H9 (cell line): ENCODE results near the gene UNC13D. TPM values are rescaled to one million over a fixed set of nuclear protein-coding genes. Genes with fewer than 3 reads are reported as not detected.

ENCODE experiments used
- DNase-seq: peaks from one replicate; pipeline ENCODE4 v3.0.0-alpha.2; 2017
- H2AFZ ChIP-seq: one replicate; pipeline ENCODE4 v1.6.1; 2013; ENCODE audit warnings: mild to moderate bottlenecking, low read length, control low read depth, moderate library complexity
- H2AK5ac ChIP-seq: 2 replicates; pipeline ENCODE4 v1.6.1; 2013; ENCODE audit warnings: low read length, control low read depth, mixed read lengths; ENCODE audit not compliant: insufficient read length
- H2BK120ac ChIP-seq: one replicate; pipeline ENCODE4 v1.6.1; 2013; ENCODE audit warnings: low read depth, mild to moderate bottlenecking, low read length, control low read depth, inconsistent platforms; ENCODE audit not compliant: poor library complexity, severe bottlenecking
- H2BK12ac ChIP-seq: 2 replicates; pipeline ENCODE4 v1.6.1; 2013; ENCODE audit warnings: low read length, control low read depth, mixed read lengths, low read depth; ENCODE audit not compliant: insufficient read length
- H2BK15ac ChIP-seq: 2 replicates; pipeline ENCODE4 v1.6.1; 2013; ENCODE audit warnings: low read depth, low read length, control low read depth
- H2BK20ac ChIP-seq: one replicate; pipeline ENCODE4 v1.6.1; 2013; ENCODE audit warnings: low read depth, mild to moderate bottlenecking, low read length, control low read depth, inconsistent platforms; ENCODE audit not compliant: poor library complexity, severe bottlenecking
- H2BK5ac ChIP-seq: 2 replicates; pipeline ENCODE4 v1.6.1; 2013; ENCODE audit warnings: low read length, control low read depth, mixed read lengths; ENCODE audit not compliant: insufficient read length
- H3K14ac ChIP-seq: 2 replicates; pipeline ENCODE4 v1.6.1; 2013; ENCODE audit warnings: low read length, control low read depth; ENCODE audit not compliant: insufficient read depth
- H3K18ac ChIP-seq: 2 replicates; pipeline ENCODE4 v1.6.1; 2013; ENCODE audit warnings: low read depth, mild to moderate bottlenecking, mixed read lengths, low read length, control low read depth; ENCODE audit not compliant: insufficient read length
- H3K23ac ChIP-seq: 2 replicates; pipeline ENCODE4 v1.6.1; 2013; ENCODE audit warnings: low read length, control low read depth, mixed read lengths, low read depth; ENCODE audit not compliant: insufficient read length
- H3K23me2 ChIP-seq: 2 replicates; pipeline ENCODE4 v1.6.1; 2013; ENCODE audit warnings: low read depth, mild to moderate bottlenecking, mixed read lengths, low read length, control low read depth; ENCODE audit not compliant: insufficient read length, poor library complexity, severe bottlenecking
- H3K27ac ChIP-seq: 2 replicates; pipeline ENCODE4 v1.5.1; 2013; ENCODE audit warnings: low read length, control low read depth, mixed read lengths, low read depth; ENCODE audit not compliant: insufficient read length
- H3K27me3 ChIP-seq: 2 replicates; pipeline ENCODE4 v1.6.1; 2013; ENCODE audit warnings: low read length, control low read depth, inconsistent platforms; ENCODE audit not compliant: insufficient read depth
- H3K4ac ChIP-seq: 2 replicates; pipeline ENCODE4 v1.6.1; 2013; ENCODE audit warnings: low read depth, mild to moderate bottlenecking, control low read depth, inconsistent platforms, low read length, moderate library complexity
- H3K4me1 ChIP-seq: 2 replicates; pipeline ENCODE4 v1.6.1; 2013; ENCODE audit warnings: low read length, control low read depth, inconsistent platforms; ENCODE audit not compliant: insufficient read depth
- H3K4me2 ChIP-seq: 2 replicates; pipeline ENCODE4 v1.6.1; 2013; ENCODE audit warnings: low read length, control low read depth, mixed read lengths; ENCODE audit not compliant: insufficient read length, insufficient read depth
- H3K56ac ChIP-seq: 2 replicates; pipeline ENCODE4 v1.6.1; 2013; ENCODE audit warnings: low read depth, mild to moderate bottlenecking, mixed read lengths, low read length, control low read depth; ENCODE audit not compliant: insufficient read length
- H3K79me1 ChIP-seq: 2 replicates; pipeline ENCODE4 v1.6.1; 2013; ENCODE audit warnings: low read depth, mild to moderate bottlenecking, moderate library complexity, low read length, control low read depth, inconsistent platforms; ENCODE audit not compliant: insufficient read depth, poor library complexity, severe bottlenecking
- H3K79me2 ChIP-seq: 2 replicates; pipeline ENCODE4 v1.6.1; 2013; ENCODE audit warnings: low read length, control low read depth, inconsistent platforms; ENCODE audit not compliant: insufficient read depth
- H3K9ac ChIP-seq: 2 replicates; pipeline ENCODE4 v1.6.1; 2013; ENCODE audit warnings: low read length, control low read depth, mixed read lengths; ENCODE audit not compliant: insufficient read length; ENCODE audit errors: extremely low read depth
- H3K9me3 ChIP-seq: one replicate; pipeline ENCODE4 v1.6.1; 2013; ENCODE audit warnings: low read depth, low read length, inconsistent platforms; ENCODE audit not compliant: control insufficient read depth
- H3T11ph ChIP-seq: one replicate; pipeline ENCODE4 v1.6.1; 2013; ENCODE audit warnings: mild to moderate bottlenecking, low read length, control low read depth, inconsistent platforms
- H4K20me1 ChIP-seq: one replicate; pipeline ENCODE4 v1.6.1; 2013; ENCODE audit not compliant: control insufficient read depth, insufficient read length, insufficient read depth
- H4K5ac ChIP-seq: 2 replicates; pipeline ENCODE4 v1.6.1; 2013; ENCODE audit warnings: low read depth, mild to moderate bottlenecking, mixed read lengths, low read length, control low read depth; ENCODE audit not compliant: insufficient read length
- H4K8ac ChIP-seq: replicated peaks from 2 replicates; pipeline ENCODE4 v1.6.1; 2013; ENCODE audit warnings: low read length, control low read depth, mixed read lengths, low read depth; ENCODE audit not compliant: insufficient read length
- H4K91ac ChIP-seq: 2 replicates; pipeline ENCODE4 v1.6.1; 2013; ENCODE audit warnings: low read depth, mild to moderate bottlenecking, moderate library complexity, mixed read lengths, low read length, control low read depth; ENCODE audit not compliant: insufficient read length
- H3K27ac Mint-ChIP-seq, 3 experiments: 2 replicates in 2 of 3; 3 replicates in 1 of 3; pipeline ENCODE4 v1.8.0; 2020 to 2021; ENCODE audit warnings: mixed read lengths in 3 of 3, mild to moderate bottlenecking in 1 of 3, moderate library complexity in 1 of 3
- H3K27me3 Mint-ChIP-seq: 2 replicates; pipeline ENCODE4 v1.8.0; 2021; ENCODE audit warnings: low read depth, mild to moderate bottlenecking, moderate library complexity, mixed read lengths
- H3K36me3 Mint-ChIP-seq, 3 experiments: 2 replicates in 2 of 3; 3 replicates in 1 of 3; pipeline ENCODE4 v1.8.0; 2020 to 2021; ENCODE audit warnings: low read depth in 3 of 3, mixed read lengths in 3 of 3; ENCODE audit not compliant: insufficient read depth in 1 of 3
- H3K4me1 Mint-ChIP-seq, 2 experiments: 2 replicates each; pipeline ENCODE4 v1.8.0; 2020; ENCODE audit warnings: mixed read lengths in 2 of 2
- H3K4me3 Mint-ChIP-seq, 2 experiments: 2 replicates in 1 of 2; 3 replicates in 1 of 2; pipeline ENCODE4 v1.8.0; 2020 to 2021; ENCODE audit warnings: mild to moderate bottlenecking in 2 of 2, mixed read lengths in 2 of 2, moderate library complexity in 1 of 2
- H3K9me3 Mint-ChIP-seq, 2 experiments: 2 replicates in 1 of 2; 3 replicates in 1 of 2; pipeline ENCODE4 v1.8.0; 2020; ENCODE audit warnings: mild to moderate bottlenecking in 2 of 2, mixed read lengths in 2 of 2, moderate library complexity in 1 of 2
- CTCF ChIP-seq: fragments of 200-600 bp; sonication (generic); conservative IDR thresholded peaks from 3 replicates; pipeline ENCODE4 v1.8.0; 2021; ENCODE audit warnings: antibody characterized with exemption, mild to moderate bottlenecking
- WGBS: extraction: QIAGEN DNeasy Blood & Tissue Kit; methylation state at CpG from one replicate; pipeline ENCODE4 v1.1.7; 2013; ENCODE audit warnings: missing lambda C conversion rate, low lambda C conversion rate, mixed read lengths; ENCODE audit not compliant: insufficient read length; ENCODE audit errors: extremely low coverage; 5-methylcytosine and 5-hydroxymethylcytosine counted together
- total RNA-seq: library from RNA; stranded (reverse); gene quantifications from 2 replicates; pipeline ENCODE4 v1.2.1, GENCODE V29; 2021

Gene UNC13D
- total RNA-seq, 1 experiment from 2014 or later = 6.3 TPM

- Histone ChIP-seq H3K27ac (no peak overlapping the region), H3K79me1 (no peaks in the 10 kb centered on the region), H2AK5ac (no peak overlapping the region), H3K9ac (no peak overlapping the region), H3K56ac (no peak overlapping the region), H3K27me3 (no peaks in the 10 kb centered on the region), H2AFZ (no peak overlapping the region), H3K4ac (no peak overlapping the region), H4K20me1 (no peaks in the 10 kb centered on the region), H3T11ph (no peak overlapping the region), H2BK120ac (no peak overlapping the region), H3K23me2 (peaks cover 8% of the 10 kb centered on the region), H3K79me2 (no peaks in the 10 kb centered on the region), H3K9me3 (no peaks in the 10 kb centered on the region), H2BK20ac (no peak overlapping the region), H3K4me1 (no peaks in the 10 kb centered on the region; the same call in 1 of the 2 replicates), H2BK5ac (no peak overlapping the region), H3K23ac (no peak overlapping the region), H2BK12ac (no peak overlapping the region), H3K4me2 (no peak overlapping the region), H4K8ac (no peak overlapping the region), H3K14ac (no peak overlapping the region; the same call in 1 of the 2 replicates), H4K91ac (no peak overlapping the region), H3K18ac (no peak overlapping the region), H4K5ac (no peak overlapping the region), H2BK15ac (no peak overlapping the region)
- Mint-ChIP-seq H3K27me3 (no peaks in the 10 kb centered on the region; the same call in 1 of the 2 replicates), H3K36me3 (peaks cover 11 to 32% (median 23%) of the 10 kb centered on the region in 3 experiments), H3K4me3 (no peak overlapping the region), H3K4me1 (peaks cover 23 to 26% of the 10 kb centered on the region in 2 experiments), H3K27ac (no peak overlapping the region; a peak in 1 of 7 replicates), H3K9me3 (no peaks in the 10 kb centered on the region)
- DNase-seq = peak; percentile 29
- WGBS = no CpG with 5 or more reads among the region's 16 CpGs
- TF ChIP-seq CTCF = no peak
Measured at GRCh38 chr17:75892556-75893224, 48.5 kb upstream of the UNC13D start.
